HG03108 (cell line): Measurements from ENCODE around the gene VPS9D1.
A peak's percentile ranks its signal among the peaks of the same experiment; 100 is the strongest.

Experiments
- ATAC-seq: cut with Tn5 transposase; IDR thresholded peaks from one replicate; pipeline ENCODE4 v1.9.1; 2021; ENCODE audit warnings: moderate library complexity; ENCODE audit not compliant: unreplicated experiment

Gene VPS9D1

DNA sequence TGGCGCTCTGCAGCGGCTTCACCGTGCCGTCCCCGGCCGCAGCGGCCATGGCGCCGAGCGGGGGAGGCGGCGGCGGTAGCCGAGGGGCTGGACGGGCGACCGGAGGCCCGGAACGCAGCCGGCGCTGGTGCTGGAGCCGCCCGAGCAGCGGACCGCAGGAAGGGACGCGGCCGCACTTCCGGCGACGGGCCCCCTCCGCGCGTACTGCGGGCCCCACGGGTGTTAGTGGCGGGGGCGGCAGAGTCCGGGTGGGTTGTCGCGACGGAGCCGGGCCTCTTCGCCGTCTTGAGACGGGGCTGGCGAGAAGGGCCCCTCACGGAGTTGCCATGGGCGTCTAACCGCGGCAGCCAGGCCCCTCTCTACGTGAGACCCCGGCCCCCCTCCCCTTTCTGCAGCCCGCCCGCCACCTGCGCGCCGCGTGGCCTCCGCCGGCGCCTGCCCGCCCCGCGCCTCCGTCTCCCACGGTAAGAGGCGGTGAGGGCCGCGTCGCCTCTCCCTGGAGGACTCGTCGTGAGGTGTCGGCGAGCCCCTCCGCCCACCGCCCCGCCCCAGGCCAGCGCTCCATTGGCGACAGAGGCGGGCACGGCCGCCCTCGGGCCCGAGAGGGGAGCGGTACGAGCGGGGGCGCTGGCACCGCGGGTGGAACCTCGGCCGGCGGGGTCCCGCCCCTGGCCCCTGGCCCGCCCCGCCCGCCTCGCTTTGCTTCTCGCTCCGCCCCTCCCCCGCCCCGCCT lies at the start of gene VPS9D1, which contains the start of gene ZNF276:
VPS9D1 (minus strand) TSS at position 86 of the 733 bp plus-strand sequence; CDS start at position 49, 37 bp downstream.
ZNF276 (plus strand) TSS at position 725 of the 733 bp plus-strand sequence. CDS start 104 bp downstream, outside the sequence.
- ATAC-seq: peak; percentile 38

GRCh38 chr16:89770367-89770766 lies 49.7 kb upstream of the VPS9D1 start:
- no peak for ATAC-seq

GRCh38 chr16:89765292-89765830 lies 44.7 kb upstream of the VPS9D1 start:
- ATAC-seq: no peak

DNA sequence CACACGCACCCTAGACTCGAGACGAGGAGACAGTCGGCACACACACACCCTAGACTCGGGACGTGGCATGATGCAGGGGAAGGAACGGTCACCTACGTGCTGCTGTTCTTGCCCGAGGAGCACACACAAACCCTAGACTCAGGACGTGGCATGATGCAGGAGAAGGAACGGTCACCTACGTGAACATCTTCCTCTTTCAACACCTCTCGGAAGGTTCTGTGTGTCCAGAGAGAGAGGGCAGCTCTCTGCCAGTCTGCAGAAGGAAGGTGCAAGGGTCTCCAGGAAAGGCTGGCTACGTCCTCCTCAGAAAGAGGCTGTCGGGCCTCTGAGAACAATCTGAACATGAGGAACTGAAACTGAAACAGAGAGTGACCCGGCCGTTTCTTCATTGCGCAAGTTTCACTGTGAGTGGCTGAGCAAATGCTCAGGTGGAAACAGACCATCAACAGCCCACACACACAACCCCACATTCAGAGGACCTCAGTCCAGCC lies 44.1 kb upstream of the VPS9D1 start:
- peak; percentile 86 for ATAC-seq

DNA sequence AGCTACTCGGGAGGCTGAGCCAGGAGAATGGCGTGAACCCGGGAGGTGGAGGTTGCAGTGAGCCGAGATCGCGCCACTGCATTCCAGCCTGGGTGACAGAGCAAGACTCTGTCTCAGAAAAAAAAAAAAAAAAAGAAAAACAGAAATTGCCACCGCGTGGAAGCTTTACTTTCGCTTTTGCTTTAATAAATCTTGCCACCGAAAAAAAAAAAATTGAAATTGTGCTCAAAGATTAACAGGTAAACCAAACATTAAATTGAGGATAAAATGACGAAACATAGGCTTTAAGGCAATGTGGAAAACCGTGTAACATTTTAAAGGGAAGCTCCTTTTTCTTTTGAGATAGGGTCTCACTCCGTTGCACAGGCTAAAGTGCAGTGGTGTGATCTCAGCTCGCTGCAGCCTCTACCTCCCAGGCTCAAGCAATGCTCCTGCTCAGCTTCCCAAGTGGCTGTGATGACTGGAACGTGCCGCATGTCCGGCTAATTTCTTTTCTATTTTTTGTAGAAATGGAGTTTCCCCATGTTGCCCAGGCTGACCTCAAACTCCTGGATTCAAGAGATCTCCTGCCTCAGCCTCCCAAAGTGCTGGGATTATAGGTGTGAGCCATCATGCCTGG lies 40.7 kb upstream of the VPS9D1 start:
- no peak for ATAC-seq

GRCh38 chr16:89759746-89760340 lies 39.1 kb upstream of the VPS9D1 start:
- ATAC-seq: no peak

DNA sequence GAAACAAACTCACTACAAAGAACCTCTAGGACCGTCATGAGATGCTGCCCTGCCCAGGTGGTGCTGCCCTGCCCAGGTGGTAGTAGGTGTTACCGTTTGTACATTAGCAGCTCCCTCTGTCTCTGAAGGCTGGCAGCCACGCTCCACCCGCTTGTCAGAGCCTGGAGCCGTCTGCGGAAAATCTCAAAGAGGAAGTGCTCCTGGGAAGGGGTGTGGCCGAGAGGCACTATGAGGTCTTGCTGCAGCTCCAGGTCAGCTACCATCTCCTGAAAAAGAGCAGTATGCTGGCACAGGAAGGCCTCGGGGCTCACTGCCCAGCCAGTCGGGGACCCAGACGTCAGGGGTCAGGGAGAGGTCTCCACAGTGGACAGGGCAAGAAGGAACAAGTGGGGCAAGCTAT lies 28.9 kb upstream of the VPS9D1 start:
- ATAC-seq: no peak

DNA sequence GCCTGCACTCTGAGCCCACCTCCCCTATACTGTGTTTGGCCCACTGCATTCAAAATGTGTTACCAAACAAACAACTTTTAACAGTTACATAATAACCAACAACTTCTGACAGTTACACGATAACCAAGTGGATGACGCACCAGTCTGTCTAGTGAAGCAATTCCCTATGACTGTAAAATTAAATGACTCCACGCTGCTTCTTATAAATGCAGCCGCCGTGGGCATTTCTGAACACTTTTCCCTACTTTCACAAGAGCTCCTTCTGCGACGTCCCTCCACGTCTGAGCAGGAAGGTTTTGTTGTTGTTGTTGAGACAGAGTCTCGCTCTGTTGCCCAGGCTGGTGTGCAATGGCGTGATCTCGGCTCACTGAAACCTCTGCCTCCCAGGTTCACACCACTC lies 28.2 kb upstream of the VPS9D1 start:
- no peak for ATAC-seq

DNA sequence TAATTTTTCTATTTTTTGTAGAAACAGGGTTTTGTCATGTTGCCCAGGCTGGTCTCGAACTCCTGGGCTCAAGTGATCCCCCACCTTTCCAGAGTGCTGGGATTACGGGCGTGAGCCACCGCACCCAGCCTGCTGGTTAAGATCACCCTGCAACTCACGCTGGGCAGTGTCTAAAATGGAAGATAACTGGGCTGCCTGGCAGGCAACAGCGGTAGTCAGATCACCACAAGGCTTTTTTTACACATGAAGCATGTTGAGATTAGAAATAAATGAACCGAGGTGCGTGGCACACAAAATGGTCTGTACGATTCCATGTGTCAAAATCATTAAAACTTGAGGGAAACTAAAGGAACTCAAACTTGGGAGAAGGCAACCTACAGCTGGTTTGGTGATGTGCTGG lies 27.4 kb upstream of the VPS9D1 start:
- ATAC-seq: no peak

DNA sequence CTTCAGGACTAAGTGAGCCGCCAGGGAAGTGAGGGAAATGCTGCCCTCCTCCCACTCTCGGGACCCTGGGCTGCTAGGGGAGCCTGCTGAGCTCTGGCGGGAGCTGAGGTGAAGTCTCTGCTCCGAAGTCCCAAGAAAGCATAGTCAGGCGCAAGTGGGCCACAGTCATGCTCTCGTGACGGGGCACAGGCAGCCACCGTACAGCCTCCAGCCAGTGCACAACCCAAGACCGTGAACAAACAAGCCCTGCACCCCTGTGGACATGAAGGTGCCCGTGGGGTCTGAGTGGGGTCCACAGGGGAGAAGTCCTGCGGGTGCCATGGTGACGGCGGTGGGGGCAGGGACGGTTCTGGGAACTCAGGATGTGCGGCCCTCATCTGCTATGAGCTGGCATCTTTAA lies 25.3 kb upstream of the VPS9D1 start:
- no peak for ATAC-seq

- no peak for ATAC-seq
Measured at GRCh38 chr16:89744813-89745212, 24.1 kb upstream of the VPS9D1 start.

DNA sequence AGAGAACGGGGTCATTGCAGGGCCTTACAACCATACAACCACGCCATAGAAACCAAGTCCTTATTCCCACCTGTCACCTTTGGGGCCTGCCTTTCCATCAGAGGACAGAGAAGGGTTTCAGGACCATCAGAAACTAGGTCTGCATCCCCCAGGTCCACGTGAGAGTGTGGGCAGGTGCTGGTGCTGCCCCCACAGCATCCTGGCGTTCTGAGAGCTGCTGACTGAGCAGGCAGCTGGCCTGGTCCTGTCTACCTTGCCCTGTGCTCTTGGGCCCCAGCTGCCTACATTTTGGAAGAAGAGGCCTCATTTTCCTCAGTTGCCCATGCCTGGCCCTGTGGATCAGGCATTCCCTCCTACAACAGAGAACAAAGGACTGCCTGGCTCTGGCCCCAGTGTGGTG lies 22.2 kb upstream of the VPS9D1 start:
- ATAC-seq: no peak

GRCh38 chr16:89741342-89742014 lies 20.8 kb upstream of the VPS9D1 start:
- ATAC-seq: no peak

GRCh38 chr16:89739383-89739782 lies 18.7 kb upstream of the VPS9D1 start:
- no peak for ATAC-seq

GRCh38 chr16:89738538-89739317 lies 18.0 kb upstream of the VPS9D1 start:
- ATAC-seq: no peak

DNA sequence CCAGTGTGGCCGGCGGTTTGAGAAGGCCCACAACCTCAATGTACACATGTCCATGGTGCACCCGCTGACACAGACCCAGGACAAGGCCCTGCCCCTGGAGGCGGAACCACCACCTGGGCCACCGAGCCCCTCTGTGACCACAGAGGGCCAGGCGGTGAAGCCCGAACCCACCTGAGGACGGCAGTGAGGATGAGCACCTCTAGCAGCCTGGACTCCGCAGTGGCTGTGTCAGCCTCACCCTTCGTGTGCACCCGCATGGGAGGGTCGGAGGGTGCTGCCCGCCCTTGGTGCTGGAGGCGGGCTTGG lies 17.3 kb upstream of the VPS9D1 start:
- no peak for ATAC-seq

GRCh38 chr16:89737341-89738071 lies 16.8 kb upstream of the VPS9D1 start:
- no peak for ATAC-seq

GRCh38 chr16:89736554-89736953 lies 15.9 kb upstream of the VPS9D1 start:
- no peak for ATAC-seq

- ATAC-seq: no peak
Measured at GRCh38 chr16:89733792-89734191, 13.1 kb upstream of the VPS9D1 start.

GRCh38 chr16:89733322-89733721 lies 12.6 kb upstream of the VPS9D1 start:
- no peak for ATAC-seq
